Measurements from ENCODE around the gene PARVB. TPM values are rescaled to one million over a fixed set of nuclear protein-coding genes. Genes with fewer than 3 reads are reported as not detected.

Gene PARVB
- total RNA-seq, 1 experiment from 2014 or later, result 37.9 TPM

GRCh38 chr22:44196241-44196640 lies 172.1 kb downstream of the PARVB start:
- no peak overlapping the region for H3K4me3 ChIP-seq (ENCODE audit: insufficient read depth, low read depth, low read length)
- H3K36me3 ChIP-seq (replicated peaks; ENCODE audit: control insufficient read depth, insufficient read depth, low read length), result no peaks in the 10 kb centered on the region
- no peak for DNase-seq
- no peaks in the 10 kb centered on the region for H3K27me3 ChIP-seq (ENCODE audit: control insufficient read depth, insufficient read depth, low read length)

GRCh38 chr22:44196731-44197131 lies 172.6 kb downstream of the PARVB start:
- Histone ChIP-seq H3K27me3 (ENCODE audit: control insufficient read depth, insufficient read depth, low read length) (no peaks in the 10 kb centered on the region), H3K4me3 (ENCODE audit: insufficient read depth, low read depth, low read length) (no peak overlapping the region), H3K36me3 (replicated peaks; ENCODE audit: control insufficient read depth, insufficient read depth, low read length) (no peaks in the 10 kb centered on the region)
- peak; percentile 44 for DNase-seq

- no peaks in the 10 kb centered on the region for H3K27me3 ChIP-seq (ENCODE audit: control insufficient read depth, insufficient read depth, low read length)
- no peak overlapping the region for H3K4me3 ChIP-seq (ENCODE audit: insufficient read depth, low read depth, low read length)
- no peak for DNase-seq
- H3K36me3 ChIP-seq (replicated peaks; ENCODE audit: control insufficient read depth, insufficient read depth, low read length), result no peaks in the 10 kb centered on the region
Observed at GRCh38 chr22:44197271-44197670, 173.2 kb downstream of the PARVB start.

GRCh38 chr22:44199164-44199563 lies 175.1 kb downstream of the PARVB start:
- Histone ChIP-seq H3K4me3 (ENCODE audit: insufficient read depth, low read depth, low read length) (no peak overlapping the region), H3K36me3 (replicated peaks; ENCODE audit: control insufficient read depth, insufficient read depth, low read length) (no peaks in the 10 kb centered on the region), H3K27me3 (ENCODE audit: control insufficient read depth, insufficient read depth, low read length) (no peaks in the 10 kb centered on the region)
- no peak for DNase-seq

- Histone ChIP-seq H3K4me3 (ENCODE audit: insufficient read depth, low read depth, low read length) (no peak overlapping the region), H3K36me3 (replicated peaks; ENCODE audit: control insufficient read depth, insufficient read depth, low read length) (no peaks in the 10 kb centered on the region), H3K27me3 (ENCODE audit: control insufficient read depth, insufficient read depth, low read length) (no peaks in the 10 kb centered on the region)
- no peak for DNase-seq
Observed at GRCh38 chr22:44199866-44200265, 175.8 kb downstream of the PARVB start.

- Histone ChIP-seq H3K27me3 (ENCODE audit: control insufficient read depth, insufficient read depth, low read length) (no peaks in the 10 kb centered on the region), H3K4me3 (ENCODE audit: insufficient read depth, low read depth, low read length) (no peak overlapping the region), H3K36me3 (replicated peaks; ENCODE audit: control insufficient read depth, insufficient read depth, low read length) (no peaks in the 10 kb centered on the region)
- DNase-seq, result no peak
Observed at GRCh38 chr22:44200451-44200850, 176.3 kb downstream of the PARVB start.

- Histone ChIP-seq H3K27me3 (ENCODE audit: control insufficient read depth, insufficient read depth, low read length) (no peaks in the 10 kb centered on the region), H3K36me3 (replicated peaks; ENCODE audit: control insufficient read depth, insufficient read depth, low read length) (no peaks in the 10 kb centered on the region), H3K4me3 (ENCODE audit: insufficient read depth, low read depth, low read length) (no peak overlapping the region)
- DNase-seq, result peak; percentile 45
Observed at GRCh38 chr22:44200855-44201550, 176.9 kb downstream of the PARVB start.

GRCh38 chr22:44201665-44202064 lies 177.6 kb downstream of the PARVB start:
- no peak for DNase-seq
- no peak overlapping the region for H3K4me3 ChIP-seq (ENCODE audit: insufficient read depth, low read depth, low read length)
- H3K27me3 ChIP-seq (ENCODE audit: control insufficient read depth, insufficient read depth, low read length), result no peaks in the 10 kb centered on the region
- H3K36me3 ChIP-seq (replicated peaks; ENCODE audit: control insufficient read depth, insufficient read depth, low read length), result no peaks in the 10 kb centered on the region

- no peaks in the 10 kb centered on the region for H3K36me3 ChIP-seq (replicated peaks; ENCODE audit: control insufficient read depth, insufficient read depth, low read length)
- no peaks in the 10 kb centered on the region for H3K27me3 ChIP-seq (ENCODE audit: control insufficient read depth, insufficient read depth, low read length)
- DNase-seq, result no peak
Observed at GRCh38 chr22:44202261-44202789, 178.2 kb downstream of the PARVB start.

GRCh38 chr22:44203203-44203602 lies 179.1 kb downstream of the PARVB start:
- H3K27me3 ChIP-seq (ENCODE audit: control insufficient read depth, insufficient read depth, low read length), result no peaks in the 10 kb centered on the region
- DNase-seq, result no peak
- no peaks in the 10 kb centered on the region for H3K36me3 ChIP-seq (replicated peaks; ENCODE audit: control insufficient read depth, insufficient read depth, low read length)
- H3K4me3 ChIP-seq (ENCODE audit: insufficient read depth, low read depth, low read length), result no peak overlapping the region

More at GRCh38 chr22:44202261-44202789, 178.2 kb downstream of the PARVB start:
- H3K4me3 ChIP-seq (ENCODE audit: insufficient read depth, low read depth, low read length), result no peak overlapping the region

- DNase-seq, result no peak
- no peaks in the 10 kb centered on the region for H3K36me3 ChIP-seq (replicated peaks; ENCODE audit: control insufficient read depth, insufficient read depth, low read length)
- no peak overlapping the region for H3K4me3 ChIP-seq (ENCODE audit: insufficient read depth, low read depth, low read length)
- H3K27me3 ChIP-seq (ENCODE audit: control insufficient read depth, insufficient read depth, low read length), result no peaks in the 10 kb centered on the region
Observed at GRCh38 chr22:44204739-44205515, 180.8 kb downstream of the PARVB start.

- H3K27me3 ChIP-seq (ENCODE audit: control insufficient read depth, insufficient read depth, low read length), result no peaks in the 10 kb centered on the region
- H3K4me3 ChIP-seq (ENCODE audit: insufficient read depth, low read depth, low read length), result no peak overlapping the region
- peak; percentile 32 for DNase-seq
- no peaks in the 10 kb centered on the region for H3K36me3 ChIP-seq (replicated peaks; ENCODE audit: control insufficient read depth, insufficient read depth, low read length)
Observed at GRCh38 chr22:44205516-44206329, 181.6 kb downstream of the PARVB start.

- peak; percentile 30 for DNase-seq
- H3K27me3 ChIP-seq (ENCODE audit: control insufficient read depth, insufficient read depth, low read length), result no peaks in the 10 kb centered on the region
- no peak overlapping the region for H3K4me3 ChIP-seq (ENCODE audit: insufficient read depth, low read depth, low read length)
- no peaks in the 10 kb centered on the region for H3K36me3 ChIP-seq (replicated peaks; ENCODE audit: control insufficient read depth, insufficient read depth, low read length)
Observed at GRCh38 chr22:44206330-44206645, 182.2 kb downstream of the PARVB start.

GRCh38 chr22:44206696-44207095 lies 182.6 kb downstream of the PARVB start:
- Histone ChIP-seq H3K4me3 (ENCODE audit: insufficient read depth, low read depth, low read length) (no peak overlapping the region), H3K27me3 (ENCODE audit: control insufficient read depth, insufficient read depth, low read length) (no peaks in the 10 kb centered on the region), H3K36me3 (replicated peaks; ENCODE audit: control insufficient read depth, insufficient read depth, low read length) (no peaks in the 10 kb centered on the region)
- DNase-seq, result peak; percentile 35

Data from H7 (cell line).